Mesenchymal stem cell (in vitro differentiated cells and primary cell): Measurements from ENCODE around the gene EIF6.

Experiments used
- DNase-seq: peaks from one replicate; pipeline ENCODE4 v3.0.0-alpha.2; 2013
- H2AFZ ChIP-seq: one replicate; pipeline ENCODE4 v1.6.1; 2013; ENCODE audit warnings: low read depth, mild to moderate bottlenecking, control low read depth, inconsistent platforms, low read length, moderate library complexity
- H2AK5ac ChIP-seq: 2 replicates; pipeline ENCODE4 v1.6.1; 2013; ENCODE audit warnings: low read length, moderate library complexity, mild to moderate bottlenecking, inconsistent platforms; ENCODE audit not compliant: severe bottlenecking
- H2BK120ac ChIP-seq: one replicate; pipeline ENCODE4 v1.6.1; 2013; ENCODE audit warnings: low read depth, mild to moderate bottlenecking, inconsistent platforms, low read length, moderate library complexity
- H2BK12ac ChIP-seq, 2 experiments: one replicate each; pipeline ENCODE4 v1.6.1; 2013; ENCODE audit warnings: inconsistent platforms in 2 of 2, low read length in 2 of 2, mild to moderate bottlenecking in 2 of 2, moderate library complexity in 2 of 2, control low read depth in 1 of 2
- H2BK15ac ChIP-seq: one replicate; pipeline ENCODE4 v1.6.1; 2013; ENCODE audit warnings: mild to moderate bottlenecking, low read depth, inconsistent platforms; ENCODE audit not compliant: poor library complexity, severe bottlenecking
- H2BK5ac ChIP-seq: 2 replicates; pipeline ENCODE4 v1.6.1; 2013; ENCODE audit warnings: low read depth, mild to moderate bottlenecking, low read length, control low read depth, inconsistent platforms; ENCODE audit not compliant: poor library complexity, severe bottlenecking
- H3K14ac ChIP-seq, 2 experiments: one replicate each; pipeline ENCODE4 v1.6.1; 2013; ENCODE audit warnings: inconsistent platforms in 2 of 2, low read length in 2 of 2, control low read depth in 1 of 2, mild to moderate bottlenecking in 1 of 2, moderate library complexity in 1 of 2
- H3K18ac ChIP-seq, 2 experiments: one replicate each; pipeline ENCODE4 v1.6.1; 2013; ENCODE audit warnings: inconsistent platforms in 2 of 2, low read length in 2 of 2, control low read depth in 1 of 2, low read depth in 1 of 2, mild to moderate bottlenecking in 1 of 2
- H3K23ac ChIP-seq, 2 experiments: one replicate each; pipeline ENCODE4 v1.6.1; 2013; ENCODE audit warnings: inconsistent platforms in 2 of 2, low read length in 2 of 2, mild to moderate bottlenecking in 2 of 2, moderate library complexity in 2 of 2, control low read depth in 1 of 2
- H3K27ac ChIP-seq: 2 replicates; pipeline ENCODE4 v1.5.1; 2013; ENCODE audit warnings: mild to moderate bottlenecking, moderate library complexity, low read length, control low read depth, inconsistent platforms; ENCODE audit not compliant: poor library complexity, severe bottlenecking
- H3K27me3 ChIP-seq, 2 experiments: 2 replicates each; pipeline versions ENCODE4 v1.6.1 to v1.7.0; 2013; ENCODE audit warnings: low read length in 2 of 2, mild to moderate bottlenecking in 2 of 2, moderate library complexity in 2 of 2, control low read depth in 1 of 2, inconsistent platforms in 1 of 2; ENCODE audit not compliant: control insufficient read depth in 1 of 2, insufficient read depth in 1 of 2
- H3K36me3 ChIP-seq, 2 experiments: 2 replicates each; pipeline versions ENCODE4 v1.6.1 to v1.7.0; 2013; ENCODE audit warnings: low read length in 2 of 2, control low read depth in 1 of 2, inconsistent platforms in 1 of 2, low read depth in 1 of 2, mild to moderate bottlenecking in 1 of 2; ENCODE audit not compliant: insufficient read depth in 2 of 2, control insufficient read depth in 1 of 2
- H3K4ac ChIP-seq, 2 experiments: one replicate each; pipeline ENCODE4 v1.6.1; 2013; ENCODE audit warnings: inconsistent platforms in 2 of 2, low read length in 2 of 2, mild to moderate bottlenecking in 2 of 2, moderate library complexity in 2 of 2, control low read depth in 1 of 2, low read depth in 1 of 2
- H3K4me1 ChIP-seq: 2 replicates; pipeline ENCODE4 v1.6.1; 2013; ENCODE audit warnings: low read depth, low read length, control low read depth; ENCODE audit not compliant: control insufficient read depth, insufficient read depth
- H3K4me2 ChIP-seq: 2 replicates; pipeline ENCODE4 v1.6.1; 2013; ENCODE audit warnings: low read length, mild to moderate bottlenecking, inconsistent platforms; ENCODE audit not compliant: poor library complexity, severe bottlenecking
- H3K4me3 ChIP-seq, 2 experiments: 2 replicates each; pipeline versions ENCODE4 v1.5.1 to v1.7.0; 2013; ENCODE audit warnings: low read length in 2 of 2, mild to moderate bottlenecking in 2 of 2, control low read depth in 1 of 2, low read depth in 1 of 2; ENCODE audit not compliant: insufficient read depth in 1 of 2
- H3K79me1 ChIP-seq: replicated peaks from 2 replicates; pipeline ENCODE4 v1.6.1; 2013; ENCODE audit warnings: mild to moderate bottlenecking, control low read depth, low read length, inconsistent platforms; ENCODE audit not compliant: poor library complexity, severe bottlenecking
- H3K9ac ChIP-seq: 2 replicates; pipeline ENCODE4 v1.7.0; 2013; ENCODE audit warnings: mild to moderate bottlenecking, low read length, moderate library complexity
- H3K9me3 ChIP-seq: 2 replicates; pipeline ENCODE4 v1.7.0; 2013; ENCODE audit warnings: mild to moderate bottlenecking, low read length; ENCODE audit not compliant: control insufficient read depth
- H4K8ac ChIP-seq: one replicate; pipeline ENCODE4 v1.6.1; 2013; ENCODE audit warnings: inconsistent platforms, mild to moderate bottlenecking, low read length, moderate library complexity
- H4K91ac ChIP-seq: one replicate; pipeline ENCODE4 v1.6.1; 2013; ENCODE audit warnings: mild to moderate bottlenecking, low read length, inconsistent platforms
- WGBS: methylation state at CpG from one replicate; pipeline ENCODE4 v1.1.7; 2013; ENCODE audit warnings: mixed read lengths; 5-methylcytosine and 5-hydroxymethylcytosine counted together

Gene EIF6

GRCh38 chr20:35271073-35271882 is 13.3 kb downstream of the EIF6 start:
- Histone ChIP-seq H3K18ac (no peak overlapping the region), H3K9ac (peak overlapping the region; percentile 44), H3K14ac (no peak overlapping the region), H3K4me2 (no peak overlapping the region), H2AK5ac (peak overlapping the region; percentile 5), H2BK15ac (no peak overlapping the region), H2AFZ (no peak overlapping the region), H3K27me3 (no peaks in the 10 kb centered on the region), H3K4ac (no peak overlapping the region), H3K9me3 (no peaks in the 10 kb centered on the region), H2BK120ac (no peak overlapping the region), H3K4me3 (no peak overlapping the region), H3K79me1 (peaks cover 10% of the 10 kb centered on the region), H4K91ac (no peak overlapping the region), H3K36me3 (peaks cover 64 to 71% of the 10 kb centered on the region in 2 experiments), H3K23ac (no peak overlapping the region), H2BK12ac (no peak overlapping the region), H3K27ac (no peak overlapping the region), H4K8ac (no peak overlapping the region), H3K4me1 (peaks cover 40% of the 10 kb centered on the region), H2BK5ac (no peak overlapping the region)
- 96% methylated on average over 20 of the region's 20 CpGs for WGBS
- no peak for DNase-seq

- H2BK120ac ChIP-seq = no peak overlapping the region
- peaks cover 31% of the 10 kb centered on the region for H3K4me1 ChIP-seq
- H2AK5ac ChIP-seq = peak overlapping the region; percentile 23
- no peak overlapping the region for H3K4ac ChIP-seq
- peaks cover 5% of the 10 kb centered on the region for H3K79me1 ChIP-seq
- no peak overlapping the region for H3K4me3 ChIP-seq
- no peak overlapping the region for H2AFZ ChIP-seq
- H3K27me3 ChIP-seq = no peaks in the 10 kb centered on the region
- no peak for DNase-seq
- WGBS = 87% methylated on average over 18 of the region's 19 CpGs
- no peak overlapping the region for H3K4me2 ChIP-seq
- no peak overlapping the region for H2BK15ac ChIP-seq
- H4K91ac ChIP-seq = no peak overlapping the region
- H3K27ac ChIP-seq = no peak overlapping the region
- no peak overlapping the region for H3K9ac ChIP-seq
- no peak overlapping the region for H2BK12ac ChIP-seq
- H3K18ac ChIP-seq = no peak overlapping the region
- no peak overlapping the region for H2BK5ac ChIP-seq
- H3K14ac ChIP-seq = no peak overlapping the region
- no peak overlapping the region for H3K23ac ChIP-seq
- no peaks in the 10 kb centered on the region for H3K9me3 ChIP-seq
- no peak overlapping the region for H4K8ac ChIP-seq
- H3K36me3 ChIP-seq = peaks cover 54 to 61% of the 10 kb centered on the region in 2 experiments
These were observed 14.3 kb downstream of the EIF6 start for GRCh38 chr20:35270021-35270902.

- H3K4me2 ChIP-seq = no peak overlapping the region
- H2BK120ac ChIP-seq = no peak overlapping the region
- H4K8ac ChIP-seq = peak overlapping the region; percentile 48
- H3K4me3 ChIP-seq = no peak overlapping the region
- peak overlapping the region; percentile 31 for H4K91ac ChIP-seq
- peak overlapping the region; percentile 20 for H3K27ac ChIP-seq
- H2BK12ac ChIP-seq = no peak overlapping the region
- no peak overlapping the region for H3K18ac ChIP-seq
- H3K14ac ChIP-seq = no peak overlapping the region
- 48% methylated on average over 14 of the region's 14 CpGs for WGBS
- peak overlapping the region; percentile 21 for H2BK15ac ChIP-seq
- H2BK5ac ChIP-seq = no peak overlapping the region
- peaks cover 25% of the 10 kb centered on the region for H3K4me1 ChIP-seq
- H2AK5ac ChIP-seq = peak overlapping the region; percentile 65
- H3K9me3 ChIP-seq = no peaks in the 10 kb centered on the region
- no peaks in the 10 kb centered on the region for H3K27me3 ChIP-seq
- H3K79me1 ChIP-seq = peaks cover 1% of the 10 kb centered on the region
- no peak overlapping the region for H3K4ac ChIP-seq
- no peak overlapping the region for H3K23ac ChIP-seq
- H3K36me3 ChIP-seq = peaks cover 43 to 54% of the 10 kb centered on the region in 2 experiments
- no peak overlapping the region for H2AFZ ChIP-seq
- DNase-seq = peak; percentile 73
- H3K9ac ChIP-seq = no peak overlapping the region
These were observed 15.4 kb downstream of the EIF6 start for GRCh38 chr20:35269055-35269781.
